ENCODE data around the gene LCE1F.

GRCh38 chr1:152783095-152783494 lies 8.2 kb downstream of the LCE1F start:
- TF ChIP-seq GATA3 (IDR thresholded peaks at IDR 0.05; ENCODE audit: low read depth, low read length) (no peak), GATA2 (IDR thresholded peaks at IDR 0.05; ENCODE audit: low read depth, low read length) (no peak)
